GM19035 (cell line): ENCODE results near the gene CPPED1.

Experiments
- ATAC-seq: cut with Tn5 transposase; IDR thresholded peaks from one replicate; pipeline ENCODE4 v1.9.1; 2021; ENCODE audit not compliant: unreplicated experiment

CPPED1 gene

DNA sequence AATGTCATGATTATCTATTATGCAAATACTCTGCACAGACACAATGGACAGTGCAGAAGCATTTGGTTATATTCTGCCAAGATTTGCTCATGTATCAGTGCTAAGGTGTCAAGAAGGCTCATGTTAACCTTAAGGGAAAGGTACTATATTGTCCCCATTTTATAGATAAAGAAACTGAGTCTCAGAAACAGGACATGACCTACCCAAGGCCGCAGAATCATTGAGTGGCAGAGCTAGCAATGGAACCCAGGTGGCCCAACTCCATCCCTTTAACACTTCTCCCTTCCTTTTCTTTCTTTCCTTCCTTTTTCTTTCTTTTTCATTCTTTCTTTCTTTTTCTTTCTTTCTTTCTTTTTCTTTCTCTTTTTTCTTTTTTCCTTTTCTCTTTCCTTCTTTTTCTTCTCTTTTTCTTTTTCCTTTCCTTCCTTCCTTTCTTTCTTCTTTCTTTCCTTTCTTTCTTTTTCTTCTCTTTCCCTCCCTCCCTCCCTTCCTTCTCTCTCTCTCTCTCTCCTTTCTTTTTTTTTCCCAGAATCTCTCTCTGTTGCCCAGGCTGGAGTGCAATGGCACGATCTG is 149.8 kb downstream of the CPPED1 start:
- no peak for ATAC-seq

DNA sequence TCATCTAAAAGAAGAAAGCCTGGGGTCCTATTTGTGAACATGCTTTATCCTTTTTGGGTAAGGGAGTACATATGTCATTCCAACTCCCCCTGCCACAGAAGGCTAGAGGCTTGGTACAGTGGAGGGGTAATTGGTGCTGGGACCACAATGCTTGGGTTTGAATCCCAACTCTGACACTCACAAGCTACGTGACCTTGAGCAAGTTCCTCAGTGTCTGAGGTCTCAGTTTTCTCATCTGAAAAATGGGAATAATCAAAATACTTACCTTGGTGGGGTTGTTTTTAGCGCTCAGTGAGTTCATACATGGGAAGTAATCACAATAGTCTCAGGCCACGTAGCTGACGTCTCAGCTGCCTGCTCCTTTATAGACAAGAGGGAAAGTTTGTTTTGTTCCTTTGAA is 150.8 kb downstream of the CPPED1 start:
- ATAC-seq = no peak

DNA sequence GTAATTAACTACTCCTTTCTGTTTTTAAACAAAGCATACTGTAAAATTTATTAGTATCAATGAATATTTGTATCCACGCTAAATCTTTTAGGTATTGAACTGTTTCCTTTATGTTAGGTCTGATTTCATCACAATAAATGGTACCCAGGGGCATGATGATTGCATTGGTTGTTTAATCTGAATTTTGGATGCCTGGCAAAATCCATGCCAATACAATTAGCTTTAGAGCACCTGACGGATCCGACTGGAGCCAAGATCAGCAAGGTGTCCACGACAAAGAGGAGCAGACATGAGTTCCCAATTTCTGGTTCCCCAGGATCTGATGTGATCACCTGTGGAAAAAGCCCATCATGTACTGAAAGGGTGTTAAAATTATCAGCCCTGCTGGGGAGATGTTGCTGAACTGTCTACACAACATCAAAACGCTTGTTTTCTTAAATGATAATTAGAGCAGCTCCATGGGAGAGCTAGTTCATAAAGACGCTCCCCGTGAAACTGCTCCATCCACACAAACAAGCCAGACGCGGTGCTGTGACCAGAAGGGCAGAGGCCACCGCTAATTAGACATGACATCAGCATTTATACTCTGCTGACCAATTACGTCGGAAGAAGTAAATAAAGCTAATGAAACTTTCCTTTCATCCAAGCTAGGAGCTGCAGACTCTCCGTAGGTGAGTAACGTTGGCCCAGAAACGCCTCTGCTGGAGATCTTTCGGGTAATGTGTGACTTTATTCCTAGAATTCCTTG is 151.7 kb downstream of the CPPED1 start:
- ATAC-seq = no peak

DNA sequence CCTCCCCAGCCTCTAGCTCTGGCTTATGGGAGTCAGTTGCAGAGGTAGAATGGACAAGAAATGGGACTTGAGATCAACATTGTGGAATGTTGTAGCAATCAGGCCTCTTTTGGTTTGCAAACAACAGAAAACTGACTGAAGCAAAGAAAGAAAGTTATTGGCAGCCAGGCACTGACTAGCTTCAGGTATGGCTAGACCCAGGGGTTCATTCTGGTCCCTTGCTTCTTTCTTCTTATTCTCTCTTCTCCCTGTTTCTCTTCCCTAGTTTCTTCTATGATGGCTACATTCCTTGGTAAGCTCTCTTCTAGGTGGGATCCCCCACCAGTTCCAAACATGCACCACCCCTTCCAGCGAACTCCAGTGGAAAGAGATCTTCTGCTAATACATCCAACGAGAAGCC is 154.3 kb downstream of the CPPED1 start:
- no peak for ATAC-seq

DNA sequence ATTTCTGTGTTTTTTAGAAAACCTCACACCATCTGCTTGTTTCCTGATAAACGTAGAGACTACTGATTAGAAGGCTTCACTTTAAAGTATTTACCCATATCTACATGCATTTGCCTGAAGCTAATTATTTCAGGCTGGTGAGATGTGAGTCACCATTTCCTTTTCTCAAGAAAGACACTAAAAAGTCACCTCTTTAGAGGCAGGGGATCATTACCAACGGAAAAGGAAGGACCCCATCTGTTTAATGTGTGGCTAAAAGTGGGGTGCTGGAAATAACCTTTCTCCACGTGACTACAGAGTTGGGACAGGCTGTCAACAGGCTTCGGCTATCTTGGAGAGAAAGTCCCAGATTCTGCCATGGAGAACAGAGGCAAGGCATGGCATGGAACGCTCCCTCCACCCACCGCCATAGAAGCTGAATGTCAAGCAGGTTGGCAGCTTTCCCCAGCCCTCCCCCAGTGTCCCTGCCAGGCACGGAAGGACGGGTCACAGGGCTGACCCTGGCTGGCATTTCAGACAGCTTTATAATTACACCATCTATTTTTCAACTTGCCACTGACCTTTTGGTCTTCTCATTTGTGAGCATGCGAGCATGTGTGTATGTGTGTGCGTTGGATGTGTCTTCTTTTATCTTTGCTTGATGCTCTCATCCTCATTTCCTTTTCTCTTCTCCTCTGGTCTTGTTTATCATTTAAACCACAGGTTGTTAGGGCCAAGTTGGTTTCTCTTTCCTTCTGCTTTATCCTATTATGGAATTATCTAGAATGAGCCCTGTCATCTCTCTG is 157.0 kb downstream of the CPPED1 start:
- no peak for ATAC-seq

DNA sequence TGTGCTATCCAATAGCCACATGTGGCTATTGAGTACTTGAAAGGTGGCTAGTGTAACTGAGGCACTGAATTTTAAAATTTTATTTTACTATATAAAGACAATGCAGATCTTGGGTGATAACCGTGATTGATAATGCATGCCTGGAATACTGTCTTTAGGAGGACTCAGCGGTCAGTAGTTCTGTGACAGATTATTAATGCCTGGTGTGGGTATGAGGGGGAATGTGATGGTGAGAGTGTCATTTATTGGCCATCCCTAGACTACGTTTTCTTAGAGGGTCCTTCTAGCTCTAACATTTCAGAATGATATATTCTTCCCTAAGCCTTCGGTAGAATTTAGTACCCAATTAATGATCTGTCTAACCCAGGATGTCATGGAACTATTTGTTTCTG is 157.6 kb downstream of the CPPED1 start:
- no peak for ATAC-seq

DNA sequence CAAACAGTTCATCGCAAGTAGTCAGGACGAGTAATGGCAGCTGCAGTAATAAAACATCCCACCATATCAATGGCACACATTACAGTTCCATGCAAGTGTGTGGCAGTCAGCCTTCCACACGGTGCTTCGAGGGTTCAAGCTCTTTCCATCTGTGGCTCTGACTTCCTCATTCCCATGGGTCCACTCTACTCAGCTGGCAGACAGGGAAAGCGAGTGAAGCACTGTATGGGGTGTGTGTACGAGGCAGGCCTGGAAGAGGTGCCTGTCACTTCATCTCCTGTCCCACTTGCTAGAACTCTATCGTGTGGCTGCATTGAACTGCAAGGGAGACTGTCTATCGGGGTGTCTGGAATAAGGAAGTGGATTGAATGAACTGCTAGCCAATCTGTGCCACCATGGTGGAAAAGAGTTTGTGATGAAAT is 160.6 kb downstream of the CPPED1 start:
- no peak for ATAC-seq

DNA sequence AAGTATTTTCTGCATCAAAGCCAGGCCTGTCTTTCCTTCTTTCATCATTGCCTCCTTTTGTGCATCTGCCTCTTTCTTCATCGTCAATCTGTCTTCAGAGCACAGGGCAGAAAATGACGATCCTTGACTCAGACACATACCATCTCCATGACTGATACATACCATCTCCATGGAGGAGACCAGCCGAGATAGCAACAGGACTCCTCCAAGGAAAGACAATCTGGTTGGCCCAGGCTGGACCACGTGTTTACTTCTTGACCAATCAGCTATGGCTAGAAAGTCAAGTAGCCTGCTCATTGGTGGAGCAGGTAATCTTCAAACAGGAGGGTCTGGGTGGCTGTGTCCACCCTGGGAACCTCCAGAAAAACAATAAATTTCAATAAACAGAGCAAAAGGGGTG is 164.6 kb downstream of the CPPED1 start:
- ATAC-seq = no peak

DNA sequence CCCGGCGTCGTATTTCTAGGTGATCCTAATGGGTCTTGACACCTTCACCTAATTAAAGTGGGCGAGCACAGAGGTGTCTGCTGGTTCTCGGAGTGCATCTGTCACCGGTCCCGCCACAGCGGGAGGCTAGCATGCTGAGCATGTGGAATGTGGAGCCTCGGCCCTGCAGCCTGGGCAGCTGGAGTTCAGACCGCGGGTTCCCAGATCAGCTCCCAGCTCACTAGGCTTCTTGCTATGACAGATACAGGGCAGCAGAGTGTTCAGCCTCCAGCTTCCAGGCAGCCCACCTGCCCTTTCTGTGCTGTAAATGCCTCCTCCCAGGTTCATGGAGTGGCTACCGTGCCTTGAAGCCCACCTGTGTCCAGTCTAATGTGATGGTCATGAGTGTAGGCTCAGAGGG is 166.7 kb downstream of the CPPED1 start:
- ATAC-seq = no peak

DNA sequence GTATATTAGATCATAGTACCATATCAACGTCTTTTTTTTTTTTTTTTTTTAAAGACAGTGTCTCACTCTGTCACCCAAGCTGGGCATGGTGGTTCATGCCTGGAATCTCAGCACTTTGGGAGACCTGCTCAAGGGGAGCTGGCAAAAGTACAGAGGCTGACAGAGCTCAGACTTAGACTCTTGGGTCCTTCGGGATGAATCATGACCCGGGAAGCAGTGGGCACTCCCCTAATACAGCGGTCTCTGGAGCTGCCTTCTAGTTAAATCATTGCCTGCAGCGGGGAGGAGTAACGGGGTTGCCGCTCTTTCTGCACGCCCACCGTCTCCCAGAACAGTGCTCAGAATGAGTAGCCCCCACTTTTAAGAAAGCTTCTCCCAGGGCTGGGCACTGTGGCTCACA is 174.4 kb downstream of the CPPED1 start:
- no peak for ATAC-seq

DNA sequence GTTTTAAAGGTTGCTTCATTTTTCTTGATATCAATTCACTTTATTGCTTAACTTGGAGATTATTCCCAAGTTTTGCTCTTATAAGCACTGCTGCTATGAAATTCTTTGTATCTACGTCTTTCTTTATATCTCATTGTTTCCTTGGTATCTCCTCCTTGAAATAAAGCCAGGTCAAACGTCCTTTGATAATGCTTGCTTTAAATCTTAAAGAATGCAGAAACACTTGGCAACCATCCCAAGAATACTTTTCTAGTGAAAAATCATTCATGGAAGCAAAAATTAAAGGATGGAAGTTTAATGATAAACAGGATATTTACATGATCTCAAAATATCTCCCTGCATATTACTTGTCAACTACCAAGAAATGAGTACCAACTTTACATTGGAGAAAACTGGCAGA is 175.2 kb downstream of the CPPED1 start:
- ATAC-seq = no peak

DNA sequence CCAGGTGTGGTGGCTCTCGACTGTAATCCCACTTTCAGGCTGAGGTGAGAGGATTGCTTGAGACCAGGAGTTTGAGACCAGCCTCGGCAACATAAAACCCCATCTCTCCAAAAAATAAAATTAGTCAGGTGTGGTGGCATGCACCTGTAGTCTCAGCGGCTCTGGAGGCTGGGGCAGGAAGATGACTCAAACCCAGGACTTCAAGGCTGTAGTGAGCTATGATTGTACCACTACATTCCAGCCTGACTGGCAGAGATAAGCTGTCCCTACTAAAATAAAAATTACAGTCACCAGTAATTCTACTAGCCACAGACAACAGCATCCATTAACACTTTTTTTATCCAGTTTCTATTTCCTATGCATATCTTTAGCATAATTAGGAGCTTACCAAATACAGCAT is 176.3 kb downstream of the CPPED1 start:
- ATAC-seq = no peak

DNA sequence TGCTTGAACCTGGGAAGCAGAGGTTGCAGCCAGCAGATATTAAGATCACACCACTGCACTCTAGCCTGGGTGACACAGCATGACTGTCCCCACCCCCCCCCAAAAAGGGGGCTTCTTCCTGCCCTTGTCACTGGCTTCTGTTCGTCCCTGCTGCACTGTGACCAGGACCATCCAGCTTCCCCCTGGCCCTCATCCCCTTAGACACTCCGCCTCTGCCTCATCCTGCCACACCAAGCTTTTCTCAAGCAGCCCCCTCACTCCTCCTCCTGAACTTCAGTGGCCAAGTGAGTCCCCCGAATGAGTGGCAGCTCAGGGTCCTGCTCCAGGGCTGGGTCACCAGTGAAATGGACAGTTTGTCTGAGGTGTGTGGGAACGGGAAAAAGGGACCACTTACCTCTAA is 177.3 kb downstream of the CPPED1 start:
- ATAC-seq = no peak

DNA sequence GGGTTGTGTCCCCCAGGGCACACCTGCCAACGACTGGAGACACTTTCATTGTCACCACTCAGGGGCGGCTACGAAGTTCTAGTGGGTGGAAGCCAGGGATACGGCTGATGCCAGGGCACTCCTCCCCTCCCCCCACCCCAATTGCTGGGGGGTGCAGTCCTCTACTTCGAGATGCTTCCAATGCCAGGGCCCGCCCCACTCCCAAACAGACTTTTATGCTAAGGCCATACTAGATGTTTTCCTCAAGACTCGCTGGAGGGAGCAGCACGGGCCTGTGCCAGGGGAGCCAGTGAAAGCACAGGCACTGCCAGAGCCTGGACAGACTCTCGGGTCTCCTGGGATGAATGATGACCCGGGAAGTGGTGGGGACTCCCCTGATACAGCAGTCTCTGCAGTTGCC is 178.0 kb downstream of the CPPED1 start:
- no peak for ATAC-seq

DNA sequence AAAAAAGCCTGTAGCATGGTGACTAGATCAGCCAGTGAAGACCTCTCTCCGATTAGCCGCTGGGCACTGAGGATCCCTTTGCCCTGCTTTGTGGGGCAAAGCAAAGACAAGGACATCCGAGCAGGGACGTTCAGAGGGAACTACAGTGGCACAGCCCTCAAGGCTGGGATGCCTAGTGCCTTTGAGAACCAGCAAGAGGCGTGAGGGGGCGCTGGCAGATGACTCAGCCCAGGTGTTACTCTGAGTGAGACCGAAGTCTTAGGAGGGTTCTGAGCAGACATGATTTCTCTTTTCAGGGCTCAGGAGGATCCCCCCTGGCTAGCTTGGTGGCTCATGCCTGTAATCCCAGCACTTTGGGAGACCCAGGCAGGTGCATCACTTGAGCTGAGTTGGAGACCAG is 178.6 kb downstream of the CPPED1 start:
- ATAC-seq = no peak

DNA sequence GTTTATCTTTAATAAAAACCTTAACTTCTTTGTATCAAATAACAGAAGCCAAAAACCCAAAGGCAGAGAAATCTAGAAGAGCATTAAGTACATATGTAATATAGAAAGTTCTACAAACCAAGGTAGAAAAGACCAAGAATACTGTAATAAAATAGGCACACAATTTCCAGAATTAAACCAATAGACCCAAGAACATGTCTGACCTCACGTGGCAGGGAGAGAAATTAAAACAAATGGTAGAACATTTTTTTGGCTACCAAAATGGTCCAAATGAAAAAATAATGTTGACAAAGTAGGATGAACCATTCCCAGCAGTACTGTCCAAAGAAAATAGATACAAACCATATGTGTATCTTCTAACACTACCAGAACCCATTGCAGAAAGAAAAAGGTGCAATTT is 183.5 kb downstream of the CPPED1 start:
- ATAC-seq = no peak

DNA sequence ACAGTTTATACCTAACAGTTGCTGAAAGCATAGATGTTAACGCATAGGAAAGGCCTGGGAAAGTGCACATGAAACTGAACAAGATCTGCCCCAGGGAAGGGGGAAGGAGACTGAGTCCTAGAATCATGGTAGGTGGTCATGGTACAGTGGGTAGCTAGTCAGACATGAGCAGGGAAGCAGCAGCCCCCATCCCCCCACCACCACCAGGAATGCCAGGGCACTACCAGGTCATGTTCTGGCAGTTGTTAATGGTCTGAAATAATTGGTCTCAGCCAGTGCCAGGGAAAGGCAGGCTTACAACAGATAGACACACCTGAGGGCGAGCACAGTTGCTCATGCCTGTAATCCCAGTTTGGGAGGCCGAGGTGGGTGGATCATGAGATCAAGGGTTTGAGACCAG is 185.2 kb downstream of the CPPED1 start:
- no peak for ATAC-seq

DNA sequence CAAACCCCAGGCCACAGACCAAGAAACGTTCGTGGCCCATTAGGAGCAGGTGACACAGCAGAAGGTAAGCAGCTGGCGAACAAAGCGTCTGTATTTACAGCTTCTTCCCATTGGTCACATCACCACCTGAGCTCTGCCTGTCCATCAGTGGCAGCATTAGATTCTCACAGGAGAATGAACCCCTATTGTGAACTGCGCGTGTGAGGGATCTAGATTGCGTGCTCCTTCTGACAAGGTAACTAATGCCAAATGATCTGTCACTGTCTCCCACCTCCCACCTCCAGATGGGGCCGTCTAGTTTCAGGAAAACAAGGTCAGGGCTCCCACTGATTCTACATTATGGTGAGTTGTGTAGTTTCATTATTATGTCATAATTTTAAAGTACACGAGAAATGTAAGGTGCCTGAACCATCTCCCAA is 186.3 kb downstream of the CPPED1 start:
- no peak for ATAC-seq

DNA sequence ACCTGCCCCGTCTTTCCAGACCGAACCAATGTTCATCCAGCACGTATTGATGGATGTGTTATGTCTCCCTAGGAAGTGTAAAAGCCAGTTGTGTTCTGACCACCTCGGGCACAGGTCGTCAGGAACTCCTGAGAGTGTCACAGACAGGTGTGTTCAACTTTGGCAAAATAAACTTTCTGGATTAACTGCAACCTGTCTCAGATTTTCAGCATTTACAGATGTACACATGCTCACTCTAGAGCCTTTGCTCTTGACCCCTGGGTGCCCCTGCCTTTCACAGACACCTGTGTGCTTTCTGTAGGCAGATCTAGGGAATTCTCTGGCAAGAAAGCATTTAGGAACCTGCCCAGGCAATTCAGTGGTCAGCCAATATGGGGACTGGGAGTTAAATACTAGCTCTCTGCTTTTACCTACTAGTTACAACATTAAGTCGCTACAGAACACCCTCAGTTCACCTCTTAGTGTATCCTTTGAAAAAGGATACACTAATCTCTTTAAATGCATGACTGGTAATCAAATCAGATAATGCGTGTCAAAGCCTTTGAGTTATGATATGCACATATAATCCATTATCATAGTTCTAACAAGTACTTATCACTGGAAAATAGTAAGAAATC is 188.9 kb downstream of the CPPED1 start:
- no peak for ATAC-seq

DNA sequence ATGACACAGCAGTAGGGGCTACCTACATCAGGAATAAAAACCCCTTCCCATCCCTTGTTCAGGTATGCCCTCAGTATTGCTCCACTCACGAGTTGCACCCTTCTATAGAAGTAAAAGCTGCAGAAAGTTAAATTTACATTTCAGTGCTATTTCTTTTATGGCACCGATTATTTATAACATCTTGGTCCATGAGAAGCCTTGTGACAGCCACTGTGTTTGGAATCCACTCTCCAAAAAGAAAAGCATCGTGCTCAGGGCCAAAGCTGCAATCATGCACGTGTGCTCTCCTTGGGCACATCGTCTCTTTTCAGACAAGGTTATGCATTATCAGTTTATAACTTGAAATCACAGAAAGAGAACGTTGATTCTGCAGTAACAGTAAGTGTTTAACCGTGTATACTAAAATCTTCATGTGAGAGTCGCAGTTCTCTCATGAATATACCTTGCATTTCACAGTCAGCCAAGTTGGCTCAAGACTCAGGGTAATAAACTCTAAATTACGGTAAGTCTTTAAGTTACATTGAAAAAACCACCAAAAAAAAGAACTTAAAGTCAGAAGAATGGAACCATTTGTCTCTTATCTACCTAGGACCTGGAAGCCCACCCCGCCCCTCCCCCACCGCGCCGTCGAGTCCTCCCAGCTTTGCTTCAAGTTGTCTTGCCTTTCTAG is 189.6 kb downstream of the CPPED1 start:
- no peak for ATAC-seq
